Thyroid gland (tissue), 4 donors: ENCODE results near the gene CFAP44. TPM values are rescaled to one million over a fixed set of nuclear protein-coding genes. Genes with fewer than 3 reads are reported as not detected.

Experiments used
- DNase-seq, 2 donors: peaks; one replicate each; pipeline ENCODE4 v3.0.0-alpha.2; 2019
- H3K27ac ChIP-seq, 3 donors: fragments of 200-600 bp; sonication (generic); 1 replicate in 2 of 3; 2 replicates in 1 of 3; pipeline ENCODE4 v1.5.1; 2016 to 2019; ENCODE audit warnings: mild to moderate bottlenecking in 1 of 3, moderate library complexity in 1 of 3
- H3K27me3 ChIP-seq: fragments of 200-600 bp; sonication (generic); one replicate; pipeline ENCODE4 v1.5.1; 2019
- H3K36me3 ChIP-seq, 2 donors: fragments of 200-600 bp; sonication (generic); one replicate each; pipeline ENCODE4 v1.5.1; 2016 to 2019
- H3K4me1 ChIP-seq, 2 donors: fragments of 200-600 bp; sonication (generic); one replicate each; pipeline ENCODE4 v1.5.1; 2017 to 2019
- H3K4me3 ChIP-seq, 3 donors: fragments of 200-600 bp; sonication (generic); replicated peaks in 1 of 3; 1 replicate in 2 of 3; 2 replicates in 1 of 3; pipeline ENCODE4 v1.5.1; 2016; ENCODE audit warnings: mild to moderate bottlenecking in 1 of 3
- H3K9me3 ChIP-seq: fragments of 200-600 bp; sonication (generic); one replicate; pipeline ENCODE4 v1.5.1; 2017
- POLR2A ChIP-seq, 2 donors: fragments of 450-650 bp; IDR thresholded peaks; one replicate each; pipeline ENCODE4 v1.6.1; 2017; ENCODE audit warnings: antibody characterized with exemption in 2 of 2, mild to moderate bottlenecking in 2 of 2, moderate library complexity in 1 of 2
- WGBS, 2 donors: methylation state at CpG; one replicate each; pipeline ENCODE4 v1.1.5; 2017; 5-methylcytosine and 5-hydroxymethylcytosine counted together
- intact Hi-C: fragments of 100-400 bp; cut with DNase I; formaldehyde crosslinking; loops from one replicate; pipeline ENCODE4 v1.15.1; 2023
- total RNA-seq, 4 donors: library from RNA; depleted of rRNA; stranded (reverse); fragments of >200 nt; gene quantifications; one replicate each; pipeline ENCODE4 v1.2.3, GENCODE V29; 2016
- TF ChIP-seq, protein P1 (sequence below), 6 experiments: fragments of 200-600 bp in 3 of 6; fragments of 450-650 bp in 3 of 6; sonication (generic) in 3 of 6; IDR thresholded peaks; one replicate each; pipeline ENCODE4 v1.5.1; 2016 to 2019; ENCODE audit warnings: antibody characterized with exemption in 6 of 6, mild to moderate bottlenecking in 2 of 6, inconsistent platforms in 1 of 6, moderate library complexity in 1 of 6

Gene CFAP44
- total RNA-seq, 4 donors from 2014 or later: 7.9 to 15.6 (median 10.3) TPM

- no peaks in the 10 kb centered on the region for H3K27me3 ChIP-seq
- H3K4me3 ChIP-seq: no peak overlapping the region
- intact Hi-C loops: no loop called here
- H3K27ac ChIP-seq: no peak overlapping the region
- TF ChIP-seq POLR2A (IDR thresholded peaks at IDR 0.05): no peak
- TF ChIP-seq, protein P1, sequence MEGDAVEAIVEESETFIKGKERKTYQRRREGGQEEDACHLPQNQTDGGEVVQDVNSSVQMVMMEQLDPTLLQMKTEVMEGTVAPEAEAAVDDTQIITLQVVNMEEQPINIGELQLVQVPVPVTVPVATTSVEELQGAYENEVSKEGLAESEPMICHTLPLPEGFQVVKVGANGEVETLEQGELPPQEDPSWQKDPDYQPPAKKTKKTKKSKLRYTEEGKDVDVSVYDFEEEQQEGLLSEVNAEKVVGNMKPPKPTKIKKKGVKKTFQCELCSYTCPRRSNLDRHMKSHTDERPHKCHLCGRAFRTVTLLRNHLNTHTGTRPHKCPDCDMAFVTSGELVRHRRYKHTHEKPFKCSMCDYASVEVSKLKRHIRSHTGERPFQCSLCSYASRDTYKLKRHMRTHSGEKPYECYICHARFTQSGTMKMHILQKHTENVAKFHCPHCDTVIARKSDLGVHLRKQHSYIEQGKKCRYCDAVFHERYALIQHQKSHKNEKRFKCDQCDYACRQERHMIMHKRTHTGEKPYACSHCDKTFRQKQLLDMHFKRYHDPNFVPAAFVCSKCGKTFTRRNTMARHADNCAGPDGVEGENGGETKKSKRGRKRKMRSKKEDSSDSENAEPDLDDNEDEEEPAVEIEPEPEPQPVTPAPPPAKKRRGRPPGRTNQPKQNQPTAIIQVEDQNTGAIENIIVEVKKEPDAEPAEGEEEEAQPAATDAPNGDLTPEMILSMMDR (IDR thresholded peaks at IDR 0.05): no peak
- no peaks in the 10 kb centered on the region for H3K4me1 ChIP-seq
- no peaks in the 10 kb centered on the region for H3K9me3 ChIP-seq
- peaks cover 3 to 6% of the 10 kb centered on the region in 2 donors for H3K36me3 ChIP-seq
- no peak for DNase-seq
These were observed 14.2 kb upstream of the CFAP44 start for GRCh38 chr3:113455446-113455845.

- H3K4me3 ChIP-seq: no peak overlapping the region
- 61 to 77% methylated on average over 3 of the region's 3 CpGs for WGBS, 2 donors
- H3K4me1 ChIP-seq: no peaks in the 10 kb centered on the region
- H3K36me3 ChIP-seq: peaks cover 3 to 6% of the 10 kb centered on the region in 2 donors
- no peak overlapping the region for H3K27ac ChIP-seq
- intact Hi-C loops: no loop called here
- no peak for DNase-seq
- TF ChIP-seq, protein P1 (IDR thresholded peaks at IDR 0.05): no peak
- TF ChIP-seq POLR2A (IDR thresholded peaks at IDR 0.05): no peak
- H3K27me3 ChIP-seq: no peaks in the 10 kb centered on the region
- H3K9me3 ChIP-seq: no peaks in the 10 kb centered on the region
These were observed 13.3 kb upstream of the CFAP44 start for GRCh38 chr3:113454630-113455029.

DNA sequence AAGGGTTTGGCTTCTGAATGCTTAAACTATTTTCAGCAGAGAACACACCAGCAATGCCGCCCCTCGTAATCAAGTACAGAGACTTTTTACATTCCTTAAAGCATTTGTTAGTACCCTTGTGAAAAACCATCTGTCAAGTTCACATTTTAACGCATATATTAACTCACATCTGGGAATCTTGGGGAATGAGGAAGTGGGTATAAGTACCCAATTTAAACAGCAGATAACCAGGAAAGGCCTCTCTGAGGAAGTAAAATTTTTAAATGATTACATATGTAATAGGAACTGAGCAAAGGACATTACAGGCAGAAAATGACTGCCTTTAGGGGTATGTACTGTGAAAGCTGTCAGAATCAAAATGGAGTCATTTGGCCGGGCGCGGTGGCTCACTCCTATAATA is 12.8 kb upstream of the CFAP44 start:
- H3K9me3 ChIP-seq: no peaks in the 10 kb centered on the region
- intact Hi-C loops: no loop called here
- H3K27ac ChIP-seq: no peak overlapping the region
- H3K27me3 ChIP-seq: no peaks in the 10 kb centered on the region
- H3K4me1 ChIP-seq: no peaks in the 10 kb centered on the region
- TF ChIP-seq, protein P1 (IDR thresholded peaks at IDR 0.05): no peak
- TF ChIP-seq POLR2A (IDR thresholded peaks at IDR 0.05): no peak
- peaks cover 3 to 6% of the 10 kb centered on the region in 2 donors for H3K36me3 ChIP-seq
- no peak overlapping the region for H3K4me3 ChIP-seq
- no peak for DNase-seq
- WGBS, 2 donors: 95 to 96% methylated on average over 6 of the region's 6 CpGs

DNA sequence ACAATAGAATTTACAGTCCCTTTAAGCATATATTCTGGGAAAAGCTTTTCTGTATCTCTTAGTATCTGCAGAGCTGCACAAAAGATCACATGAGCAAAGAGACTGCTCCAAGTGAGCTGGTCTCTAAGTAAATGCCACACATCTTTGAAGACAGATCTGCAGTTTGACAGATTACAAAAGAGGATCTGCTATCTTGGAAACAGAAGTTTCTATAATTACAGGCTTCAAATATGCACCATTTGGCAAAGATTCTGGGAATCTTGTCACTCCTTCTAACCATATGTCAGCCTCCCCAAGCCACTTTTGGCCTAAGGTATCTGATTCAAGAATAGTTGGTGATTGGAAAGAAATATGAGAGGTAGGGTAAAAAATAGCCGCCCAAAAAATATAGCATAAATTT is 9.6 kb upstream of the CFAP44 start:
- no peak overlapping the region for H3K4me3 ChIP-seq
- H3K27ac ChIP-seq: no peak overlapping the region
- 94 to 99% methylated on average over 1 of the region's 1 CpG for WGBS, 2 donors
- H3K4me1 ChIP-seq: no peaks in the 10 kb centered on the region
- H3K9me3 ChIP-seq: no peaks in the 10 kb centered on the region
- intact Hi-C loops: no loop called here
- H3K27me3 ChIP-seq: no peaks in the 10 kb centered on the region
- no peak for DNase-seq
- no peak for TF ChIP-seq POLR2A (IDR thresholded peaks at IDR 0.05)
- peaks cover 7 to 10% of the 10 kb centered on the region in 2 donors for H3K36me3 ChIP-seq

DNA sequence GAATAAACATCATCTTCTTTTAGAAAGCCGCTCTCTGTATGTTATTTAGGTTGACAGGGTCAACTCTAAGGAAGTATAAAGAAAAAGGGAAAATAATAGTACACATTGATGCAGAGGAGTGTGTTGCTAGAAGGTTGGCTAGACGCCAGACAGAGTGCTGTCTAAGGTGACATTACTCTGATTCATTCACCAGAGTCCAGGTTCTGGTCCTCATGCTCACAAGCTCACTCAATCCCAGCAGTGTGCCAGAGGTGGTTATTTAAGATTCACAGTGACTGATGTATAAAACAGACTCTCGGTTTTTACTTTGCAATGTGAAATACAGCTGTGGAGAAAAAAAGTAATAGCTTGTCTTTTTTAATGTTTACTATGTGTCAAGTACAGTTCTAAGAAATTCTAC is 1.7 kb downstream of the CFAP44 start:
- intact Hi-C loops: no loop called here
- TF ChIP-seq POLR2A (IDR thresholded peaks at IDR 0.05): no peak
- TF ChIP-seq, protein P1 (IDR thresholded peaks at IDR 0.05): no peak
- Histone ChIP-seq H3K36me3 (no peaks in the 10 kb centered on the region), H3K27ac (no peak overlapping the region), H3K9me3 (no peaks in the 10 kb centered on the region), H3K4me1 (no peaks in the 10 kb centered on the region), H3K27me3 (no peaks in the 10 kb centered on the region), H3K4me3 (no peak overlapping the region)
- 93 to 95% methylated on average over 3 of the region's 3 CpGs for WGBS, 2 donors
- DNase-seq: peak in 1 of 2 donors; percentile 10

- DNase-seq: no peak
- Histone ChIP-seq H3K9me3 (no peaks in the 10 kb centered on the region), H3K4me1 (no peaks in the 10 kb centered on the region), H3K27ac (no peak overlapping the region), H3K36me3 (no peaks in the 10 kb centered on the region), H3K27me3 (no peaks in the 10 kb centered on the region), H3K4me3 (no peak overlapping the region)
- intact Hi-C loops: no loop called here
- TF ChIP-seq, protein P1 (IDR thresholded peaks at IDR 0.05): no peak
- no peak for TF ChIP-seq POLR2A (IDR thresholded peaks at IDR 0.05)
These were observed 3.1 kb downstream of the CFAP44 start for GRCh38 chr3:113438224-113438623.
